ENCODE measurements around the gene BLACAT1.

BLACAT1 gene

DNA sequence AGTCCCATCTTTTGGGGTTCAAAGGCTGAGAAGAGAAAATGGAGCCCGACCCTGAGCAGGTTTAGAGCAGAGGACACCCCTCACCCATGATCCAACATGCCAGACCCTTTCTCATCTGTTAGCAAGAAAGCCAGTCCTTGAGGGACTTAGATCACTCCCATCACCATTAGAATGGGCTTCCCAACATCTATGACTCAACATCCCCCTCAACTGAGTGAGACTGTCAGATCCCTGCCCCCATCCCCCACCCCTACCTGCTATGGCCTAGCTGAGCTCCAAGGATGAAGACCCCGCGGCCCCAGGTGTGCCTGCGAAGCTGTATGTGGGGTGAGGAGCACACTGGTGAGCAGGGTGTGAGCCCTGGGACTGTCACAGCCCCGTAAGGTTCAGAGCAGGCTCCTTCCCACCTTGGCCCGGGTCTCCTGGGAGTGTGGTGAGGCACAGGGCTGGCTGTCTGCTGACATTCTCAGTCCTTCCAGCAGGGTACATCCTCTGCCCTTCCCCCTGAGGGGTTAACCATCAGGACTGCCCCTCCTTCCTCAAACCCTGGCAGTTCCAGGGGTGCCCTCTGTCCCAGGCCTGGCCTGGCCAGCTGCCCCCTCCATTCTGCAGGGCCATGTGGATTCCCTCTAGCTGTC is 21.4 kb upstream of the BLACAT1 start:
- DNase-seq (ENCODE audit: low spot score in 2 of 2) (no peak), ATAC-seq (ENCODE audit: low read depth) (no peak)
- no peak overlapping the region for H3K27ac Mint-ChIP-seq
- H3K9me3 Mint-ChIP-seq: peaks cover 16% of the 10 kb centered on the region
- no peak overlapping the region for H3K4me3 Mint-ChIP-seq
- peaks cover 31% of the 10 kb centered on the region for H3K4me1 Mint-ChIP-seq
- H3K27me3 Mint-ChIP-seq: peaks cover 35% of the 10 kb centered on the region
- H3K36me3 Mint-ChIP-seq: peaks cover 2% of the 10 kb centered on the region

DNA sequence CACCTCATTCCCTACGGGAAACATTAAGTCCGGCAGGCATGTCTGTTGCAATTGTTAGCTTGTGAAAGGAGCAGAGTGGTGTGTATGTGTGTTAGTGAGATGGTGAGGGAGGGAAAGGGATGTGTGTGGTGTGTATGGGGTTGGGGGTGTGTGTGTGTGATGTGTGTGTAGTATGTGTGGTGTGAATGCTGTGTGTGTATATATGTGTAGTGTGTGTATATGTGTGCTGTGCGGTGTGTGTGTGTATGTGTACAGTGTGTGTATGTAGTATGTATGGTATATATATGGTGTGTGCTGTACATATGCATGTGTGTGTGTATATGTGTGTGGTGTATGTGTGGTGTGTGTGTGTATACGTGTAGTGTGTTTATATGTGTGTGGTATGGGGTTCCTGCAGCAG is 20.8 kb upstream of the BLACAT1 start:
- Mint-ChIP-seq H3K9me3 (peaks cover 16% of the 10 kb centered on the region), H3K4me3 (no peak overlapping the region), H3K27me3 (peaks cover 35% of the 10 kb centered on the region), H3K4me1 (peaks cover 31% of the 10 kb centered on the region), H3K27ac (no peak overlapping the region), H3K36me3 (peaks cover 2% of the 10 kb centered on the region)
- DNase-seq (ENCODE audit: low spot score in 2 of 2) (no peak), ATAC-seq (ENCODE audit: low read depth) (no peak)

DNA sequence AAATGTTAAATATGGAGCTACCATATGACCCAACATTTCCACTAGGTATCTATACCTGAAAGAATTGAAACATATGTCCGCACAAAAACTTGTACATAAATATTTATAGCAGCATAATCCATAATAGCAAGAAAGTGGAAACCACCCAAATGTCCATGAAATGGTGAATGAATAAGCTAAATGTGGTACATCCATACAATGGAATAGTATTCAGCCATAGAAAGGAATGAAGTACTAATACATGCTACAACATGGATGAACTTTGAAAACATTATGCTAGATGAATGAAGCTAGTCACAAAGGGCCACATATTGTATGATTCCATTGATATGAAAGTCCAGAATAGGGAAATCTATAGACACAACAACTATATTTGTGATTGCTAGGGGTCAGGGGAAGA is 20.0 kb upstream of the BLACAT1 start:
- H3K36me3 Mint-ChIP-seq: peaks cover 2% of the 10 kb centered on the region
- no peak overlapping the region for H3K4me3 Mint-ChIP-seq
- H3K4me1 Mint-ChIP-seq: peaks cover 24% of the 10 kb centered on the region
- no peak overlapping the region for H3K27ac Mint-ChIP-seq
- peaks cover 32% of the 10 kb centered on the region for H3K27me3 Mint-ChIP-seq
- peaks cover 16% of the 10 kb centered on the region for H3K9me3 Mint-ChIP-seq
- DNase-seq (ENCODE audit: low spot score in 2 of 2): no peak
- ATAC-seq (ENCODE audit: low read depth): no peak

DNA sequence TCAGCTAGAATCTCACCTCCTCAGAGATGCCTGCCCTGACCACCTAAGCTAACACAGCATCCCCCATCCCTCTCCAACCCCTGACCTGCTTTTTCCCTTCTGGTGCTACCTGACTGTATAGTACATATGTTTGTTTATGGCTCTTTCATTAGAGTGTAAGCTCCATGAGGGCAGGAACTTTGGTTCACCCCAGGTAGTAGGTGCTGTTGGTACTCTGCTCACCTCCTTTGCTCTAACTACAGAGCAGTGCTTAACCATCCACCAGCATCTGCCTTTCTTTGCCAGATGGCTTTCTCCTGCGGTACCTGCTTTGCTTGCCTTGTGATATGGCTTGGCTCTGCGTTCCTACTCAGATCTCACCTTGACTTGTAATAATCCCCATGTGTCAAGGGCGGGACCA is 18.7 kb upstream of the BLACAT1 start:
- Mint-ChIP-seq H3K9me3 (peaks cover 16% of the 10 kb centered on the region), H3K36me3 (peaks cover 2% of the 10 kb centered on the region), H3K27ac (no peak overlapping the region), H3K27me3 (peaks cover 26% of the 10 kb centered on the region), H3K4me1 (peaks cover 16% of the 10 kb centered on the region), H3K4me3 (no peak overlapping the region)
- ATAC-seq (ENCODE audit: low read depth) (no peak), DNase-seq (ENCODE audit: low spot score in 2 of 2) (no peak)

DNA sequence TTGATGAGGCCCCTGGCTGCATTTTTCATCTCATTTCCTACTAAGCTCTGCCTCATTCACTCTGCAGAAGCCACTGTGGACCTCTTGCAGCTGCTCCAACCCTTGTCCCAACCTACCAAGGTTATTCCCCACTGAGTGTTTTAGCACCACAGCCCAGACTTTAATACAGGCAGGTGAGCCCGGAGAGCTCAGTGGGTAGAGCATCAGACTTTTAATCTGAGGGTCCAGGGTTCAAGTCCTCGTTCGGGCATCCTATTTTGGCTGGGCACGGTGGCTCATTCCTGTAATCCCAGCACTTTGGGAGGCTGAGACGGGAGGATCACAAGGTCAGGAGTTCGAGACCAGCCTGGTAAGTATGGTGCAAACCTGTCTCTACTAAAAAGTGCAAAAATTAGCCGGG is 18.1 kb upstream of the BLACAT1 start:
- no peak for ATAC-seq (ENCODE audit: low read depth)
- Mint-ChIP-seq H3K36me3 (peaks cover 2% of the 10 kb centered on the region), H3K4me1 (peaks cover 14% of the 10 kb centered on the region), H3K27ac (no peak overlapping the region), H3K4me3 (no peak overlapping the region), H3K27me3 (peaks cover 27% of the 10 kb centered on the region), H3K9me3 (peaks cover 16% of the 10 kb centered on the region)
- DNase-seq (ENCODE audit: low spot score in 2 of 2): no peak

DNA sequence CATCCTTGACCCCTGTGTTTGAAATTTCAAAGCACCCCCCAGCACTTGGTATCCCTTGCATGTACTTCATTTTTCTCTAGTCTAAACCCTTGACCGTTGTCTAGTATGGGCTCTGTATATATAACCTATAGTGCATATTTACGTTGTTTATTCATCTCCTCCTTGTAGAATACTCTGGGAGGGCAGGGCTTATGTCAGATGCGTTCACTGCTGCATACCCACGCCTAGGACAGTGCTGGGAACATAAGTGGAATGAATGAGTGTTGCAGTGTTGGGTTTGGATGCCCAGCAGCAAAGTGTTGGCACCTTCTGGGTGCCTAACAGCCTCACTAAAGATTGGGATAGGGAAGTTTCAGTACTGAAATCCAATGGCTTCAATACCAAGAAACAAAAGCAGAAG is 17.6 kb upstream of the BLACAT1 start:
- Mint-ChIP-seq H3K4me3 (no peak overlapping the region), H3K27ac (no peak overlapping the region), H3K4me1 (peaks cover 14% of the 10 kb centered on the region), H3K36me3 (peaks cover 2% of the 10 kb centered on the region), H3K9me3 (peaks cover 16% of the 10 kb centered on the region), H3K27me3 (peaks cover 27% of the 10 kb centered on the region)
- DNase-seq (ENCODE audit: low spot score in 2 of 2) (no peak), ATAC-seq (ENCODE audit: low read depth) (no peak)

DNA sequence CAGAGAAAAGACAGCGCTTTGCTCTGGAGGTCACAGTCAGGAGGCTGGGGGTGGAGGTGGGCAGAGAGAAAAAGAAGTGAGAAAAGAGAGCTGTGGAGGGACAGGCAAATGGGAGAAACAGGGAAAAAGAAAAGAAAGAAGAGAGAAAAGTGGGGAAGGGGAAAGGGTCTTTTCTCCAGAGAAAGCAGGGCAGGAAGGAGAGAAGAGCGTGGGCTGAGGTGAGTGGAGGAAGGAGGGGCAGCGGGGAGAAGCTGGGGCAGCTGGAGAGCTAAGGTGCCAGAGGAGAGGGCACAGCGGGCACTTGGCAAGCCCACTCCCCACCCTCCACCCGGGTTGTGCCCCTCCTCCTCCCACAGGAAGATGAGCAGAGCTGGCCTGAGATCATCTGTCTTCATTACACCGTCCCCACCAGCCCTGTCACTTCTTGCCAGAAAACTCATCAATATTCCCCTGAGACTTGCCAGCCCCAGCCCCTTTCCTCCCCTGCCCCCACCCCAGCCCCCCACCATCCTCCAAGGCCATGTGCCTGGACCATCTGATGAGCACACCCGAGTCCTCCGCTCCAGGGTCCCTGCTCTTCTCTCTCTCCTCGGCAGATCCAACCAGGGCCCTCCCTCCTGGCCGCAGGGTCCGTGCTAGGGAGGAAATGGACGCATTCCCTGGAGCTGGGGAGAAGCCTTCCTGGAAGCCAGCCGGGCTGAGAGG is 17.0 kb upstream of the BLACAT1 start:
- Mint-ChIP-seq H3K36me3 (peaks cover 2% of the 10 kb centered on the region), H3K4me1 (peaks cover 14% of the 10 kb centered on the region), H3K4me3 (no peak overlapping the region), H3K9me3 (peaks cover 16% of the 10 kb centered on the region), H3K27ac (no peak overlapping the region), H3K27me3 (peaks cover 28% of the 10 kb centered on the region)
- DNase-seq (ENCODE audit: low spot score in 2 of 2) (no peak), ATAC-seq (ENCODE audit: low read depth) (no peak)

DNA sequence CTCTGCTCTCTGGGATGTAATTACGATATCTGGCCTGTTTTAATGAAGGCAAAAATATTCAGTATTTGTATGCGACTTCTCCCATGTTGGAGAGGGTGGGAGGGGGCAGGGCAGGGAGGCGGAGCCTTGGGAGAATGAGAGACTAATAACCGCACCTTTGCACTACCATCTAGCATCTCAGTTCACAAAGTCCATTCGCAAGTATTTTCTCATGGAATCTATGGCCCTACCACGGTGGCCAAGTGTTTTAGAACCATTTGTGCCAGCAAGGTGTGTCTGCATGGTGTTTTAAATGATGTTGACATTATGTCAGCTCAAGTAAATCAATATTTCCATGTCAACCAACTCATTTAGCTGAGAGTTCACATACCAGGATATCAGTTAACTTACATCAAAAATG is 14.3 kb upstream of the BLACAT1 start:
- Mint-ChIP-seq H3K36me3 (no peaks in the 10 kb centered on the region), H3K9me3 (peaks cover 7% of the 10 kb centered on the region)
- DNase-seq (ENCODE audit: low spot score in 2 of 2): no peak

DNA sequence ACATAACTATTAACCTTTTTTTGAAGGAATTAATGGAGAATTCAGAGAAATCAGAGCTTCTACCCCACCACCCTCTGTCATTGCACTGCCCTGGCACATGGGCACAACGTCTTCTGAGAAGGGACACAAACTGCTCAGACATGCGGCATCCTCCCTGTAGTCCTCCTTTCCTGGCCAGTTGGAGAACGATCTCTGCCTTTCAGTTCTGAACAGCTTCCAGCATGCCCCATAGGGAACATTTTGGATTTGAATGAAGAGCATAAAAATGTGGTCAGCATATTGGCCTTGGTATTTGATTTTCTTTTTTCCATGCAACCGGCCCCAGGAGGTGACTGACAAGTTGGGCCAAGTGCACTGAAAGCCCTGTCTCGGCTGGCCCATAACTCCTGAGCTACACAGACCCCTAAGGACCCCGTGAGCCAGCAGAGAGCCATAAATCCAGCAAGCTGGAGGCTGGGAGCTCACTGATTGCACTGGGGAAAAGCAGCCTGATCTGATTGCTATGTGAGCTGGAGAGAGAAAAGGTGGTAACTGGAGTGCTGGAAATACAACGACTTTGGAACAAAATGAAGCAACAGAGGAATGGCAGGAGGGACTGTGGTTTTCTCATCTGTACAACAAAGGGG is 10.9 kb upstream of the BLACAT1 start:
- no peak for DNase-seq (ENCODE audit: low spot score in 2 of 2)
- Mint-ChIP-seq H3K9me3 (no peaks in the 10 kb centered on the region), H3K4me1 (no peaks in the 10 kb centered on the region), H3K27ac (no peak overlapping the region), H3K36me3 (no peaks in the 10 kb centered on the region), H3K27me3 (peaks cover 11% of the 10 kb centered on the region), H3K4me3 (no peak overlapping the region)
- no peak for ATAC-seq (ENCODE audit: low read depth)

More for the DNA sequence above, 14.3 kb upstream of the BLACAT1 start:
- no peak overlapping the region for H3K4me3 Mint-ChIP-seq
- peaks cover 12% of the 10 kb centered on the region for H3K4me1 Mint-ChIP-seq
- no peak for ATAC-seq (ENCODE audit: low read depth)
- H3K27me3 Mint-ChIP-seq: peaks cover 28% of the 10 kb centered on the region
- no peak overlapping the region for H3K27ac Mint-ChIP-seq

DNA sequence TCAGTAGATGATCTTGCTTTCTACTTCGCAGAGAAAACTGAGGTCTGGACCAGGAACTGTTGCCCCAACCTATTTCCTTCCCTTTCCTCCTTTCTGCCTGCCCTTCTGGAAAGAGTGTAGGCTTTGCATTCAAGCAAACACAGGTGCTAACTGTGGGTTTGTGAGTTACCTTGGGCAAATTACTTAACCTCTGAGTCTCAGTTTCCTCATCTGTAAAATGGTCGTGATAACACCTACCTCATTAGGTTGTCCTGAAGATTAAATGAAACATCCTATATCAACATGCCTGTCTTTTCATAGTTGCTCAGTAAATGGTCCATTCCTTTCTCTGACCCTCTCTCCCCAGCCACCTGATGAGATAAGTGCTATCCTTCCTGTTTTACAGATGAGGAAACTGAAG is 9.5 kb upstream of the BLACAT1 start:
- no peaks in the 10 kb centered on the region for H3K36me3 Mint-ChIP-seq
- peaks cover 14% of the 10 kb centered on the region for H3K27me3 Mint-ChIP-seq
- no peak for ATAC-seq (ENCODE audit: low read depth)
- no peaks in the 10 kb centered on the region for H3K4me1 Mint-ChIP-seq
- no peak overlapping the region for H3K27ac Mint-ChIP-seq
- H3K9me3 Mint-ChIP-seq: no peaks in the 10 kb centered on the region
- H3K4me3 Mint-ChIP-seq: no peak overlapping the region
- DNase-seq (ENCODE audit: low spot score in 2 of 2): no peak

DNA sequence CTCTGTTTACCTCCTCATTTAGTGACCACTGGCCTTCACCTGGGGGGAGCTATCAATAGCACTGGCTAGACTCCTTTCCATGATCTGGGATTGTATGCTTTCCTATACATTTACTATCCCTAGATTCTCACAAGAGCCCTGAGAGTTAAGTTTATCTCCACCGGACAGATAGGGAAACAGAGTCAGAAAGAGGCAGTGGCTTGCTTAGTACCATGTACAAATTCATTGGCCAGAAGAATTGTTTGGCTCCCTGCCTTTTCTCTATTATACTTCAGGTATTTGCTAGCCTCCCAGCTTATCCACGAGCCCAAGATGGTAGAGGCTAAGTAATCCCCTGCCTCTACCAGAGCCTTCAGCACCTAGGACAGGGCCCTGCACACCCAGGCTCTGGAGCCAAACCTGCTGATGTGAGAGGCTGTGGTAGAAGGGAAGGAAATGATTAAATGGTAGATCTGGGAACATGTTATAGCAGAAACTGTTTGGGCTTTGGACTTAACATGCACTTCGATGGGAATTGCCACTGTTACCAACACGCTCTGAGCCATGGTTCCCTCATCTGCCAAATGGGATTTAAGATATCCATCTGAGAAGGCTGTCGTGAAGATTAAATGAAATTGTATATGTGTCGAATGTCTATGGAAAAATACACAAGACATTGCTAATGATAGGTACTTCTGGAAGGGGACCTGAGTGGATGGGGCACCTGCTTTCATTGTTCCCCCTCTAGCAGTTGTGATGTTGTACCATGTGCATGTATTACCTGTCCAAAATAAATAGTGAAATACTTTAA is 3.1 kb upstream of the BLACAT1 start:
- Mint-ChIP-seq H3K27me3 (peaks cover 34% of the 10 kb centered on the region), H3K4me1 (peaks cover 7% of the 10 kb centered on the region), H3K27ac (no peak overlapping the region), H3K4me3 (no peak overlapping the region), H3K36me3 (no peaks in the 10 kb centered on the region), H3K9me3 (no peaks in the 10 kb centered on the region)
- ATAC-seq (ENCODE audit: low read depth) (peak; percentile 61), DNase-seq (ENCODE audit: low spot score in 2 of 2) (no peak)

DNA sequence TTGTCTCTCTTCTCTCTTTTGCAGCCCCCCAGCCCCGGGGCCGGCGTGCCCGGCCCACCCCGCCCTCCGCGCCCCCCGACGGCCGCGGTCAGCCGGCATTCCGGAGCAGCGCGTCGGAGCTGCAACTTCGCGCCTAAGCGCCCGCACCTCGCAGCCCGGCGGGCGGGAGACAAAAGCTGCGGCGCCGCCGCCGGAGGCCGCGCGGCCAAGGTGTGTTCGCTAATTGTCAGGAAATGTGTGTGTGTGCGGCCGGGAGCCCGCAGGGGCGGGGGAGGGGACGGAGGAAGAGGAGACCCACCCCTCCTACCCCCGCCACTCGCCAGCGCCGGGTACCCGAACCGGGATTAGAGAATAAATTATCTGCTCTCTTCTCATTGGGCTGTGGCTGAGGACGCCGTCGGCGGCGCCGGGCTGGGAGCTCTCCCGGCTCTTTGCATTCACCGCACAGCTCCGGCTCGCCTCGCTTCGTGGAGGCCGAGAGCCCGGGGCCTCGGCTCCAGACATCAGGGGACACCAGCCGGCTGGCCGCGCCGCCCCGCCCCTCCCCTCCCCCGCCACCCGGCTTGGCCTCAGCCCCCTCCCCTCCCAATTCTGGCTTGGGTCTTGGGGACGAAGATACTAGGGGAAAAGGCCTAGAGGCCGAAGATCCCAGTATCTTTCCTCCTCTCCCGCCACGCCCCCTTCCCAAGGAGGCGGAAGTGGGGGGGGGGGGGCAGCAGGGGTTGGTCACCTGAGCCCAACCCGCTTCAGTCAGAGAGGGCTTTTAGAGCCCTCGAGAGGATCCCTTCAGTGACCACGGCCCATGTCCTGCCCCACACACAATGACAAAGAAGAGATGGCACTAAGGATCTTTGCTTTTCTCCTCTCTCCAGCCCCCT is 1.3 kb upstream of the BLACAT1 start:
- no peaks in the 10 kb centered on the region for H3K36me3 Mint-ChIP-seq
- DNase-seq (ENCODE audit: low spot score in 2 of 2) (no peak), ATAC-seq (ENCODE audit: low read depth) (peak; percentile 37)
- H3K4me3 Mint-ChIP-seq: peak overlapping the region; percentile 79
- no peaks in the 10 kb centered on the region for H3K9me3 Mint-ChIP-seq
- peaks cover 42% of the 10 kb centered on the region for H3K27me3 Mint-ChIP-seq
- no peak overlapping the region for H3K27ac Mint-ChIP-seq
- H3K4me1 Mint-ChIP-seq: peaks cover 7% of the 10 kb centered on the region

DNA sequence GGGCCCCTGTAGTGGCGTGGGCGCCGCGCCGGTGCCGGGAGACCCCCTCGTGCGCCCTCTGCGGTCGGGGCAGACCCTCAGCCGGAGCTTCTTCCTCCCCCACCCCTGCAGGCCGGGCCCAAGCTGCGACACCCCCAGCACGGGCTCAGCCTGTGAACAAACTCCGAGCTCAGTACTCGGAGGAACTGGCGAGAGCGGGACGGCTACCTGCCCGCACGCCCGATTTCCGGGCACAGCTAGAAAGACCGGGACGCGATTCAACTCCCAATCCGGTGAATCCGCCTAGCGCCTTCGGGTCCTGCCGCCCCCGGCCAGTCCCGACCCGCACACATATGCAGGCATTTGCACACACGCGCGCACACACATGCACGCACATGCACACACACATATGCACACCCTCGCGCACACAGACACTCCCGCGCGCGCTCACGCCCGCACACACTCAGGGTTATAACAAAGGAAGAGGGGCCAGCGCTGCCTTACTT is 580 bp upstream of the BLACAT1 start:
- peaks cover 7% of the 10 kb centered on the region for H3K4me1 Mint-ChIP-seq
- ATAC-seq (ENCODE audit: low read depth): peak; percentile 46
- H3K9me3 Mint-ChIP-seq: no peaks in the 10 kb centered on the region
- H3K4me3 Mint-ChIP-seq: peak overlapping the region; percentile 79
- peaks cover 42% of the 10 kb centered on the region for H3K27me3 Mint-ChIP-seq
- no peaks in the 10 kb centered on the region for H3K36me3 Mint-ChIP-seq
- H3K27ac Mint-ChIP-seq: no peak overlapping the region
- no peak for DNase-seq (ENCODE audit: low spot score in 2 of 2)
